ENCODE results near the gene SYNM. TPM values are rescaled to one million over a fixed set of nuclear protein-coding genes. Genes with fewer than 3 reads are reported as not detected.

Gene SYNM
- total RNA-seq, 1 donor from 2014 or later = 0.55 TPM

GRCh38 chr15:99181545-99181971 lies 76.7 kb downstream of the SYNM start:
- no peaks in the 10 kb centered on the region for H3K4me1 Mint-ChIP-seq (ENCODE audit: low read depth)
- intact Hi-C loops (cut with micrococcal nuclease) = no loop called here
- no peak overlapping the region for H3K4me3 Mint-ChIP-seq (ENCODE audit: low read depth)
- DNase-seq (ENCODE audit: low spot score) = no peak
- H3K9me3 Mint-ChIP-seq = no peaks in the 10 kb centered on the region
- no peaks in the 10 kb centered on the region for H3K36me3 Mint-ChIP-seq (ENCODE audit: low read depth)
- no peak overlapping the region for H3K27ac Mint-ChIP-seq
- peaks cover 5% of the 10 kb centered on the region for H3K27me3 Mint-ChIP-seq (ENCODE audit: low read depth)

GRCh38 chr15:99182791-99183190 lies 77.9 kb downstream of the SYNM start:
- no peaks in the 10 kb centered on the region for H3K9me3 Mint-ChIP-seq
- no peak overlapping the region for H3K27ac Mint-ChIP-seq
- H3K4me3 Mint-ChIP-seq (ENCODE audit: low read depth) = no peak overlapping the region
- H3K4me1 Mint-ChIP-seq (ENCODE audit: low read depth) = no peaks in the 10 kb centered on the region
- intact Hi-C loops (cut with micrococcal nuclease) = no loop called here
- H3K36me3 Mint-ChIP-seq (ENCODE audit: low read depth) = no peaks in the 10 kb centered on the region
- peaks cover 5% of the 10 kb centered on the region for H3K27me3 Mint-ChIP-seq (ENCODE audit: low read depth)
- DNase-seq (ENCODE audit: low spot score) = no peak

Other genes starting within 250 kb of the SYNM start
- not detected in 2 replicates for gene PGPEP1L, start 97.3 kb upstream of the SYNM start, total RNA-seq
- 3.3 and 3.9 TPM in 2 replicates for gene TTC23, start 144.5 kb downstream of the SYNM start, total RNA-seq
- 14.6 and 15.6 TPM in 2 replicates for gene LRRC28, start 146.4 kb downstream of the SYNM start, total RNA-seq